Nephron (organoid): ENCODE results near the gene SLC2A5.
"Not testable (repeated sequence)": the region's sequence is repeated elsewhere in the genome, so short reads cannot be mapped to it uniquely, and the experiment has no call there.

Source experiments
- H3K27ac Mint-ChIP-seq, 3 experiments: 2 replicates each; pipeline ENCODE4 v1.8.0; 2020; ENCODE audit warnings: mixed read lengths in 3 of 3, mild to moderate bottlenecking in 2 of 3, moderate library complexity in 1 of 3
- H3K27me3 Mint-ChIP-seq: 2 replicates; pipeline ENCODE4 v1.8.0; 2021; ENCODE audit warnings: low read depth, mild to moderate bottlenecking, moderate library complexity, mixed read lengths
- H3K36me3 Mint-ChIP-seq: 2 replicates; pipeline ENCODE4 v1.8.0; 2020; ENCODE audit warnings: low read depth, mixed read lengths
- H3K4me1 Mint-ChIP-seq: 2 replicates; pipeline ENCODE4 v1.8.0; 2020; ENCODE audit warnings: mixed read lengths
- H3K4me3 Mint-ChIP-seq, 3 experiments: 2 replicates each; pipeline ENCODE4 v1.8.0; 2020; ENCODE audit warnings: mild to moderate bottlenecking in 3 of 3, mixed read lengths in 3 of 3, moderate library complexity in 2 of 3
- H3K9me3 Mint-ChIP-seq: 2 replicates; pipeline ENCODE4 v1.8.0; 2020; ENCODE audit warnings: mixed read lengths
- CTCF ChIP-seq, 3 experiments: fragments of 200-600 bp; sonication (generic); IDR thresholded peaks; one replicate each; pipeline ENCODE4 v1.5.0; 2021; ENCODE audit warnings: antibody characterized with exemption in 3 of 3; ENCODE audit not compliant: unreplicated experiment in 3 of 3

Gene SLC2A5

GRCh38 chr1:9095818-9096217 is 26.4 kb upstream of the SLC2A5 start:
- Mint-ChIP-seq H3K9me3 (peaks cover 16% of the 10 kb centered on the region), H3K4me1 (no peaks in the 10 kb centered on the region), H3K36me3 (peaks cover 3% of the 10 kb centered on the region), H3K27ac (no peak overlapping the region), H3K4me3 (no peak overlapping the region), H3K27me3 (peaks cover 3% of the 10 kb centered on the region)
- no peak for TF ChIP-seq CTCF (IDR thresholded peaks at IDR 0.05; ENCODE audit: unreplicated experiment in 3 of 3)

- H3K4me1 Mint-ChIP-seq, H3K27me3 Mint-ChIP-seq, H3K36me3 Mint-ChIP-seq, H3K27ac Mint-ChIP-seq, H3K4me3 Mint-ChIP-seq: not testable (repeated sequence)
- peaks cover 16% of the 10 kb centered on the region for H3K9me3 Mint-ChIP-seq
Observed at GRCh38 chr1:9093996-9094595, 24.7 kb upstream of the SLC2A5 start.

DNA sequence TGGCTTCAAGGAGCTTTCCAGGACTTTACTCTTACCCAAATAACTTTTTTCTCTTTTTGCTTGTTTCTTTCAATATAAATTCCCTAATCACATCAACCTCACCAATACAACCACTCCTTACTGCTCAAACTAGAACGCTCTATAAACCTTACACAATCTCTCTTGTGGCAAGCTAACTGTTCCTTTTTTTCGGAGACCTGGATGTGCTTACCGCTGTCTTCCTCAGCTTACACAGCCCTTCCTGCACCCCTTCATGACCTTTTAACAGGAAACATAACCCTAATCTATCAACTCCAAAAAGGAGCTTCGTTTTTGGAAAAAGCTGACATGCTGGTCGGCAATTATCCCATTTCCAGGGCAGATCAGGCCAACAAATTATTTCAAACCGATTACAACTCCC is 24.1 kb upstream of the SLC2A5 start:
- peaks cover 3% of the 10 kb centered on the region for H3K27me3 Mint-ChIP-seq
- H3K4me1 Mint-ChIP-seq = peaks cover 6% of the 10 kb centered on the region
- TF ChIP-seq CTCF (IDR thresholded peaks at IDR 0.05; ENCODE audit: unreplicated experiment in 3 of 3) = no peak
- H3K36me3 Mint-ChIP-seq = peaks cover 3% of the 10 kb centered on the region
- H3K9me3 Mint-ChIP-seq = peaks cover 20% of the 10 kb centered on the region
- H3K4me3 Mint-ChIP-seq = no peak overlapping the region
- H3K27ac Mint-ChIP-seq = no peak overlapping the region

GRCh38 chr1:9093091-9093490 is 23.7 kb upstream of the SLC2A5 start:
- no peak overlapping the region for H3K27ac Mint-ChIP-seq
- peaks cover 7% of the 10 kb centered on the region for H3K4me1 Mint-ChIP-seq
- no peaks in the 10 kb centered on the region for H3K27me3 Mint-ChIP-seq
- peaks cover 3% of the 10 kb centered on the region for H3K36me3 Mint-ChIP-seq
- no peak overlapping the region for H3K4me3 Mint-ChIP-seq
- no peak for TF ChIP-seq CTCF (IDR thresholded peaks at IDR 0.05; ENCODE audit: unreplicated experiment in 3 of 3)
- peaks cover 18% of the 10 kb centered on the region for H3K9me3 Mint-ChIP-seq

- TF ChIP-seq CTCF (IDR thresholded peaks at IDR 0.05; ENCODE audit: unreplicated experiment in 3 of 3) = no peak
- Mint-ChIP-seq H3K27ac (peak overlapping the region; percentile 1 to 56 (median 16)), H3K27me3 (peaks cover 10% of the 10 kb centered on the region), H3K4me1 (peaks cover 29% of the 10 kb centered on the region), H3K4me3 (no peak overlapping the region), H3K9me3 (peaks cover 11% of the 10 kb centered on the region), H3K36me3 (peaks cover 4% of the 10 kb centered on the region)
Observed at GRCh38 chr1:9088807-9089206, 19.4 kb upstream of the SLC2A5 start.

DNA sequence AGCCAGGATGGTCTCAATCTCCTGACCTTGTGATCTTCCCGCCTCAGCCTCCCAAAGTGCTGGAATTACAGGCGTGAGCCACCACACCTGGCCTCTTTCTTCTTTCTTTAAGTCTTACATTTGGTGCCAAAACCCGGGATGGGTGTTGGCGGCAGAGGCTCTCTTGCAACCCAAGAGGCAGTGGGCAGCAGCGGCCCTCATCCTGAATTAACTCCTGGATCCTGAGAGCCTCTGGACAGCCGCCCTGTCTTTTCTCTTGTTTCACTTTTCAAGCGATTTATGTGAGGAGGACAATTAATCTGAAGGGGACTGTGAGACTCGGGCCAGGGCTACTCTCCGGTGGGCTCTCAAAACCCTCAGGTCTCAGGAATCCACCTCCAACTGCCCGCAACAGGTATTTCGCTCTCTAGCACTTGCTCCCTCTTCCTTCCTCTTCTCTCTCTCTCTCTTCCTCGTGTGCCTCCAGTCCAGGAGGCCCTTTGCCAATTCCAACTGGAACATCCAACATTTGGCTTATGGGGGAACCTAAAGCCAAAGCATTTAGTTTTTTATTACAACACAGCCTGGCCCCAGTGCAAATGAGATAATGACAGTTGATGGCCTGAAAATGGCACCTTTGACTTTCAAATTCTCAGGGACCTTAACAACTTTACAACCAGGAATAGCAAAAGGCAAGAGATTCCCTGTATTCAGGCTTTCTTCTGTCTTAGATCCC is 18.1 kb upstream of the SLC2A5 start:
- Mint-ChIP-seq H3K27me3 (peaks cover 10% of the 10 kb centered on the region), H3K9me3 (peaks cover 11% of the 10 kb centered on the region), H3K36me3 (peaks cover 4% of the 10 kb centered on the region), H3K27ac (no peak overlapping the region), H3K4me3 (no peak overlapping the region), H3K4me1 (peaks cover 36% of the 10 kb centered on the region)
- TF ChIP-seq CTCF (IDR thresholded peaks at IDR 0.05; ENCODE audit: unreplicated experiment in 3 of 3) = no peak
